BLaER1 (cell line): ENCODE results near the gene POLD4.

Experiments
- H3K27ac ChIP-seq: shearing (Covaris generic); formaldehyde crosslinking; 2 replicates; pipeline ENCODE4 v1.8.1; 2022
- H3K27me3 ChIP-seq: shearing (Covaris generic); formaldehyde crosslinking; 2 replicates; pipeline ENCODE4 v1.8.1; 2022
- H3K36me3 ChIP-seq: shearing (Covaris generic); formaldehyde crosslinking; 2 replicates; pipeline ENCODE4 v1.8.1; 2022
- H3K4me1 ChIP-seq: shearing (Covaris generic); formaldehyde crosslinking; 2 replicates; pipeline ENCODE4 v1.8.1; 2022
- H3K4me2 ChIP-seq: shearing (Covaris generic); formaldehyde crosslinking; 2 replicates; pipeline ENCODE4 v1.8.1; 2022
- H3K4me3 ChIP-seq: shearing (Covaris generic); formaldehyde crosslinking; 2 replicates; pipeline ENCODE4 v1.8.1; 2022
- H3K9ac ChIP-seq: shearing (Covaris generic); formaldehyde crosslinking; 2 replicates; pipeline ENCODE4 v1.8.1; 2022
- H3K9me3 ChIP-seq: shearing (Covaris generic); formaldehyde crosslinking; 2 replicates; pipeline ENCODE4 v1.8.1; 2022
- H4K20me1 ChIP-seq: shearing (Covaris generic); formaldehyde crosslinking; 2 replicates; pipeline ENCODE4 v1.8.1; 2022
- Cebpa-rat ChIP-seq: shearing (Covaris generic); IDR thresholded peaks from 2 replicates; pipeline ENCODE4 v1.8.1; 2022

Gene POLD4

DNA sequence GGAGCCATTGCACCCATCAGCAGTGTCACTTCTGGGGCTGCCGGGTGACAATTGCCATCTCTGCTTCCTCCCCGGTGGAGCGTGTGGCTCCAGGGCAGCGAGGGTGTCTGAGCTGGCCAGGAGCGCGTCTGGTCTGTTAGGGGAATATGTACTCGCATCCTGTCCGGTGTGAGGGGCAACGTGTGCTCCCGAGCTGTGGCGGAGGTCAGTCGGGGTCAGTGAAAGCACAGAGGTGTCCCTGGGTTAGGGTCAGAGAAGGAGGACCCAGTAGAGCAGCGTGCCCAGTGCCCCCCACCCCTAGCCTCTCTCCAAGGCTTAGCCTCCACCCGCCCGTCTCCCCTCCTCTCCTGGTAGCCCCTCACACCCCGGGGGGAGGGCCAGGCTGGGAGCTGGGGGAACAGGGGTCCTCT lies 18.6 kb upstream of the POLD4 start:
- peak overlapping the region; percentile 34; the same call in 1 of the 2 replicates for H3K9ac ChIP-seq
- TF ChIP-seq Cebpa-rat: no peak
- no peaks in the 10 kb centered on the region for H3K9me3 ChIP-seq
- H3K36me3 ChIP-seq: no peaks in the 10 kb centered on the region
- peaks cover 83% of the 10 kb centered on the region for H3K4me1 ChIP-seq
- no peak overlapping the region for H3K27ac ChIP-seq
- H3K27me3 ChIP-seq: peaks cover 77% of the 10 kb centered on the region
- peak overlapping the region; percentile 74 for H3K4me3 ChIP-seq
- peak overlapping the region; percentile 99 for H3K4me2 ChIP-seq
- H4K20me1 ChIP-seq: peaks cover 58% of the 10 kb centered on the region

GRCh38 chr11:67371189-67371910 lies 18.0 kb upstream of the POLD4 start:
- H4K20me1 ChIP-seq: peaks cover 58% of the 10 kb centered on the region

GRCh38 chr11:67370351-67371076 lies 17.2 kb upstream of the POLD4 start:
- H3K4me3 ChIP-seq: no peak overlapping the region
- no peak for TF ChIP-seq Cebpa-rat
- H3K4me2 ChIP-seq: peak overlapping the region; percentile 99
- H3K9me3 ChIP-seq: no peaks in the 10 kb centered on the region
- no peak overlapping the region for H3K27ac ChIP-seq
- H4K20me1 ChIP-seq: peaks cover 58% of the 10 kb centered on the region
- H3K27me3 ChIP-seq: peaks cover 63% of the 10 kb centered on the region
- H3K36me3 ChIP-seq: no peaks in the 10 kb centered on the region
- peaks cover 87% of the 10 kb centered on the region for H3K4me1 ChIP-seq
- no peak overlapping the region for H3K9ac ChIP-seq

More at GRCh38 chr11:67371189-67371910, 18.0 kb upstream of the POLD4 start:
- peak overlapping the region; percentile 74; the same call in 1 of the 2 replicates for H3K4me3 ChIP-seq
- no peak overlapping the region for H3K9ac ChIP-seq
- TF ChIP-seq Cebpa-rat: no peak
- no peak overlapping the region for H3K27ac ChIP-seq
- H3K4me1 ChIP-seq: peaks cover 87% of the 10 kb centered on the region
- H3K27me3 ChIP-seq: peaks cover 71% of the 10 kb centered on the region
- H3K4me2 ChIP-seq: peak overlapping the region; percentile 99
- H3K9me3 ChIP-seq: no peaks in the 10 kb centered on the region
- H3K36me3 ChIP-seq: no peaks in the 10 kb centered on the region

DNA sequence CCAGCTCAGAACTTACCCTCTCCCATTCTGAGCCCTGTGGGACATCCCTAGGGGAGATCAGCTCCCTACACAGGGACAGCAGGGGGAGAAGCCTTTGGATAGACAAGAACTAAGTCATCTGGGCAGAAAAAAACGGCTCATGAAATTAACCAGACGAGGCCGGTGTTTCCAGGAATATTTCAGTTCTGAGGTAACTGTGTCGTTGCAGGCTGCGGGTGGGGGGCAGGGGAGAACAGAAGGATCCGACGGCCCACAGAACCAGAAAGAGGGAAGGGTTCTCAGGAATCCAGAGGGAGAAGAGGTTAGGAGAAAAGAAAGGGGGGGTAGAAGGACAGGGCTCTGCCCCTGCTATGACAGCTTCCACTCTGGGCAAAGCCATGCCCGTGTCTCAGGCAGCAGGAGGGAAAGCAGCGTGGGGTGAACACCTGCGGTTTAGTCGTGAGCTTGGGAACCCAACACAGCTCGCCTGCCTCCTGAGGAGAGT lies 16.5 kb upstream of the POLD4 start:
- peaks cover 91% of the 10 kb centered on the region for H3K4me1 ChIP-seq
- peak overlapping the region; percentile 81 for H3K4me2 ChIP-seq
- no peaks in the 10 kb centered on the region for H3K36me3 ChIP-seq
- peaks cover 58% of the 10 kb centered on the region for H4K20me1 ChIP-seq
- TF ChIP-seq Cebpa-rat: no peak
- no peak overlapping the region for H3K4me3 ChIP-seq
- H3K9me3 ChIP-seq: no peaks in the 10 kb centered on the region
- H3K9ac ChIP-seq: no peak overlapping the region
- H3K27ac ChIP-seq: no peak overlapping the region
- H3K27me3 ChIP-seq: peaks cover 56% of the 10 kb centered on the region

DNA sequence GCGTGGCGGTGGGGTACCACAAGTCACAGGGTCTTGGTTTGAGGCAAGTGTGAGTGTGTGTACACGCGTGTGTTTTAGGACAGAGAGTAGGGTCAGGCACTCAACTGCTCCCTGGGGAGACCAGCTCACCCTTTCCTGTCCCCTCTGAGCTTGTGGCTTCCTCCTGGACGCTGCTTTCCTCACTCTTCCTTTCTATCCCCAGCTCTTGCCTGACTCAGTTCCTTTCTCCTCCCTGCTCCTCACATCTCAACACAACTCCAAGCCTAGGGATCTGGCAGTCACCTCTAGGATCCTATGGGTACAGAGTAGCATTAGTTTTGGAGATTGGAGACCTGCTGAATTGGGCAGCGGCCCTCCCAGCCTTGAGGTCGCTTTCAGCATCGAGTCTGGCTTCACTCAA lies 15.9 kb upstream of the POLD4 start:
- no peak for TF ChIP-seq Cebpa-rat
- Histone ChIP-seq H3K4me3 (no peak overlapping the region), H3K9ac (no peak overlapping the region), H3K4me1 (peaks cover 91% of the 10 kb centered on the region), H3K36me3 (no peaks in the 10 kb centered on the region), H4K20me1 (peaks cover 52% of the 10 kb centered on the region), H3K4me2 (peak overlapping the region; percentile 81), H3K27ac (no peak overlapping the region), H3K27me3 (peaks cover 50% of the 10 kb centered on the region), H3K9me3 (no peaks in the 10 kb centered on the region)

- Histone ChIP-seq H3K4me2 (peak overlapping the region; percentile 81), H3K36me3 (no peaks in the 10 kb centered on the region), H4K20me1 (peaks cover 46% of the 10 kb centered on the region), H3K4me3 (no peak overlapping the region), H3K27ac (no peak overlapping the region), H3K9ac (no peak overlapping the region), H3K9me3 (no peaks in the 10 kb centered on the region), H3K4me1 (peaks cover 91% of the 10 kb centered on the region), H3K27me3 (peaks cover 44% of the 10 kb centered on the region)
- TF ChIP-seq Cebpa-rat: no peak
These were observed 15.3 kb upstream of the POLD4 start for GRCh38 chr11:67368621-67369020.

DNA sequence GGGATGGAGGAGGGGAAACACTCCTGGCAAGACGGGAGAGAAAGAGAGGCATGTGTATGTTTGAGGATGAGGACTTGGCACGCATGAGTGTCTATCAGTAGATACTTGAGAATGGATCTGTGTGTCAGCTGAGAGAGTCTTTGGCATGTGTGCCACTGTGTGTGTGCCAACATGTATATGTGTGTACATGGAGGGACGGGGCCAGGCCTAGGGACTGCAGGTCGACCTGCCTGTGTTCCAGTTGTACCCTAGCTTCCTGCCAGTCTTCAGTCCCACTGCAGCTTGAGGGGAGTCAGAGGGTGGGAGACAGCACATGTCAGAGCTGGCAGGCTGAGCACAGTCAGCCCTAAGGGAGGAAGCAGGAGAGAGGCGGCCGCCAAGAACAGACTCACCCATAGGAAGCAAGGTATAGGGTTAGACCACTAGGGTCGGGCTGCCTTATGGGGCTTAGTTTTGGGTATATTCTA lies 14.4 kb upstream of the POLD4 start:
- Histone ChIP-seq H3K27ac (no peak overlapping the region), H3K9me3 (no peaks in the 10 kb centered on the region), H3K4me3 (no peak overlapping the region), H3K27me3 (peaks cover 35% of the 10 kb centered on the region), H3K4me1 (peaks cover 85% of the 10 kb centered on the region), H3K36me3 (no peaks in the 10 kb centered on the region), H3K4me2 (peak overlapping the region; percentile 81), H4K20me1 (peaks cover 46% of the 10 kb centered on the region), H3K9ac (no peak overlapping the region)
- TF ChIP-seq Cebpa-rat: no peak

DNA sequence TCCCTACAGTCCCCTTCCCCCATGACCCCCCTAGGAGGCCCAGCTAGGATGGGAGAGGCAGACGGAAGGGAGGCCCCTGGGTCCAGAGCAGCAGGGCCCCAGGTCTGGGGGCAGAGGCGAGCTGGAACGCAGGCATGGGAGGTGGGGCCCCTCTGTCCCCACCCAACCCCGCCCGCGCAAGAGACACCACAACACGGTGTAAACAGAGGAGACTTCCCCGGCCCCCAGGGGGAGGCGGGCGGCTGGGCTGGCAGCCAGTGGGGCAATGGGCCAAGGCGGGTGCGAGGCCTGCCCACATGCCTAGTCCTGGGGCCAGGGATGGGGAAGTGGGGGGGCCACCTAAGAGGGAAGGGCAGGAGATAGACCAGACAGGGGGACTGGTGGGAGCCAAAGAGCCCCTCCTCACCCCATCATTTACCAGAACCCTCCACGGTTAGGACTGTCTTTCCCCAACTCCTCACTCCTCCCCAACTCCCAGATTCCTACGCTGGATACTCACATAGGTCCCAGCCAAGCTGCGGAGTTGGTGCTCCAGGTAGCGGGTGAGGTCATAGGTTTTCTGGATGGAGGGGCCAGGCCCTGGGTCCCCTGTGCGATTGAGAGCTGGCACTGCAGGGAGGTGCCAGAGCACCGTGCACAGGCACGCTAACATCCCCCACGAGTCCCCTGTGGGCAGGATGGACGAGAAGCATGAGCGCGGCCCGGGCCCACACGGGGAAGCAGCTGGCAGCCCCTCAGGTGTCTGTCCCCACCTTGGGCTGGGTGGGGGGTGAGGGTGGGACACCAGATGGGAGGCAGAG lies 13.8 kb upstream of the POLD4 start:
- Histone ChIP-seq H3K4me1 (peaks cover 83% of the 10 kb centered on the region), H3K27me3 (peaks cover 31% of the 10 kb centered on the region), H3K36me3 (no peaks in the 10 kb centered on the region), H3K4me3 (no peak overlapping the region), H3K27ac (no peak overlapping the region), H3K9me3 (no peaks in the 10 kb centered on the region), H4K20me1 (peaks cover 45% of the 10 kb centered on the region), H3K4me2 (peak overlapping the region; percentile 81), H3K9ac (no peak overlapping the region)
- TF ChIP-seq Cebpa-rat: no peak

DNA sequence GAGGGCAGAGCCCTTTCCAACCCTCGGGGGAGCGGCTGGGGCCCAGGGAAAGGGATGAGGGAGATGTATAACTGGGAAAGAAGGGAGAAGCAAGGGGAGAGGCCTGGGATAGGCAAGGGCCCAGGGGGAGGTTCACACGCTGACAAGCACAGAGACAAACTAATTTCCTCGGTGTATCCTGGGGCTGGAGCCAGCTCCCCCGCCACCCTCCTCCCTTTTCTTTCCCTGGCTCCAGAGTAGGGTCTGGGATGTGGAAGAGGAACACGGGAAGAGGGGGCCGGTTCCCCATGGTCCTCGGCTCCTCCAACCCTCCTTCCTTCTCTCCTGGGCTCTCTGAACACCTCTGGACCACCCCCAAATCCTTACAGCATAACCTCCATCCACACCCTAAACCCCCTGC lies 13.2 kb upstream of the POLD4 start:
- Histone ChIP-seq H4K20me1 (peaks cover 38% of the 10 kb centered on the region), H3K27me3 (peaks cover 29% of the 10 kb centered on the region), H3K4me3 (no peak overlapping the region), H3K9me3 (no peaks in the 10 kb centered on the region), H3K27ac (no peak overlapping the region), H3K4me1 (peaks cover 77% of the 10 kb centered on the region), H3K36me3 (no peaks in the 10 kb centered on the region), H3K4me2 (peak overlapping the region; percentile 81), H3K9ac (0 out of 2 replicates have a peak overlapping the region, but pooled peaks have one; percentile 19)
- no peak for TF ChIP-seq Cebpa-rat
